Urothelium cell line (cell line): ENCODE data around the gene CTNNA3.

Source experiments
- DNase-seq: peaks from one replicate; pipeline ENCODE4 v3.0.0; 2011; ENCODE audit warnings: low spot score, mixed read lengths
- FAIRE-seq: peaks from 2 replicates; lab custom pipeline; 2011; peaks lifted over from hg19 to GRCh38; lab: Jason Lieb, UNC

CTNNA3 gene

DNA sequence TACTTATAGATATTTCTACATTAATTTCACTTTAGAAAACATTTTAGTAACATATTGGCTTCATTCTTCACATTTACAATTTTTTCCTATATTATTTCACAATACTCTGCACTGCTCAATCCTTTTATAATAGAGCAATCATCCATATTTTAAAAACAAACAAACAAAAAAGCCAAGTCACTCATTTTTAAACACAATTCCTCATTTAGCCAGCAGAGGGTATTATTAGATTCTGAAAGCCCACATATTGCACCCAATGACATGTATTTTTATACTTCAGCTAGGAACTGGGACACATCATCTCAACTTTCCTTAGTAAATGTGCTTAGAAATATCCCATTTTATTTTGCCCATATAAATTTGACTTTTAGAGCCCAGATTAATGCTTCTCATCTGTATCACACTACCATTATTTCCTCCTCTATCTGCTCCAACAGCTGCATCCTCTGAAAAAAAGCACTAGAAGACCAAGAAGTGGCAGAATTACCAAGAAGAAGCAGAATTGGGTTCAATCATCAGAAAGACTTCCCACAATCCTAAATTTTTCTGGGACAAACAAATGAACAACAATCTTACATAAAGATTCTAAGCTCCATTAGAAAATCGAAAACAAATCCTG, 29.5 kb downstream of the CTNNA3 start:
- DNase-seq: peak; percentile 42

DNA sequence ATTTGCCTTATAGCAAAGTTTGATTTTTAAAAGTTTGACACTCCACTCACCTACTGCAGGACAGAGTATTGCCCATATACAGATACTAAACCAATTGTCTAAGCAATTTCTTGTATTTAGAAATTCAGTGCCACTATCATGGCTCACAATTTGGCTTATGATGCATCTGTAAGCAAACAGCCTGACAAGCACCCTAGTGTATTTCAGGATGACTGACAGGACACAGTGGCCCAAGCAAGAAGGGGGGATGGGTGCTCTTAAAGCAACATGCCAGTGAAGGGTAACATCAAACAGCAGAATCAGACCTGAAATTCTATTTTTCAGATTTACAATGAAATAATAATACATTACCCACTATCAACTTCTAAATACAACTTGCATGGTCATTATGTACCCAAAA, 30.5 kb downstream of the CTNNA3 start:
- FAIRE-seq (no peak), DNase-seq (peak; percentile 16)

More for the DNA sequence above, 29.5 kb downstream of the CTNNA3 start:
- no peak for FAIRE-seq

DNA sequence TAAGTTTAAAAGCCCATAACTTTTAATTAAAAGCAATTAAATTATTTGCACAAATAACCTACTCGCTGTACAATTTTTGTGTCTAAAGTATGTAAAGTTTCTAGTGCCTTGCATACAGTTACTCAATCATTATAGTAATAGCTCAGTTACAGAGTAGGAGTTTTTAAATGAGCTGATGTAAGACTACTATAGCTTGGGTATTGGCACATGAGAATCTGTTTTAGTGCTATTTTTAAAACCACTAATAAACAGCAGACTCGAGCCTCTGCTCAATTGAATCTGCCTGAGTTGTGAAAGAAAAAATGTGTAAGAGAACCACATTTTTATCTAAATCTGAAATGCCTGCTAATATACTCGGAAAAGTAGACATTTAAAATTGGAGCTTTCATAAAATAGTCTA, 31.1 kb downstream of the CTNNA3 start:
- FAIRE-seq (no peak), DNase-seq (no peak)

DNA sequence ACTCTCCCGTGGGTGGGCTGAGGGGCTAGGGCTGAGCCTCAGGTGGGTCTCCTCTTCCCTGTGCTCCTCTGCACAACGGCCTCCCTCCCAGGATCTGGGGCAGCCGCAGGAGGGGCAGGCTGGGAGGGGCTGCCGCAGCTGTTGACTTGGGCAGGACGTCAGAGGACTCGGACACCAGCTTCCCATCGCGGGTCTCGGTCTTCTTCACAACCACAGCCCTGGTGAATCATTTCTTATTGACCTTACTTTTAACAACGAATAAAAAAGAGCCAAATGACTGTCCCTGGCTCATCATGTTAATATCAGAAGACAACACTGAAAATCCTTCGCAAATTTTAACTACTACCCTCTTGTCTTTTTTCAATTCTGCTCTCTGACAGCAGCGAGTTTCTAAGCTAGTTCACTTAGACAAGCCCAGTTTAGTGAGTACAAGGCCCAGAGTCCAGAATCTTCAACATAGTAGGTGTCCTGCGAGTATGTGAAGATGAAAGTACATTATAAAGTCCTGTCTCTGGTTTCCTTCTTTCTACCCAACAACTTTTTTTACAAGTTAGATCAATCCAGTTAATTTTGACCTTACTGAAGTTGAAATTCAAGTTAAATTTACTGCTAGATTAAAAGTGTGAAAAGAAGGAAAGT, 32.4 kb downstream of the CTNNA3 start:
- no peak for FAIRE-seq

DNA sequence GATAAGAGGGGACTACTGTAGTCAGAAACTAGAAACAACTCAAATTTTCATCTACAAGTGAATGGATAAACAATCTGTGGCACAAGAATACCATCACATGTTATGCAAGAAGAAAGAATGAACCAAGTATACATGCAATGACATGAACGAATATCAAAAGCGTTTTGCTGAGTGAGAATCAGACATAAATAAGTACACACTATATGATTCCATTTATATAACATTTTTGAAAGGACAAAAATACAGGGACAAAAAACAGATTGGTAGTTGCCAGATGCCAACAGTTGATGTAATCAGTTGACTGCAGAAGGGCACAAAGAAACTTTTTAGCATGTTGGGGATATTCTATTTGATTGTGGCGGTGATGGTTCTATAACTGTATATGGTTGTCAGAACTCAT, 33.6 kb downstream of the CTNNA3 start:
- FAIRE-seq (no peak), DNase-seq (no peak)

More for the DNA sequence above, 32.4 kb downstream of the CTNNA3 start:
- DNase-seq: no peak

DNA sequence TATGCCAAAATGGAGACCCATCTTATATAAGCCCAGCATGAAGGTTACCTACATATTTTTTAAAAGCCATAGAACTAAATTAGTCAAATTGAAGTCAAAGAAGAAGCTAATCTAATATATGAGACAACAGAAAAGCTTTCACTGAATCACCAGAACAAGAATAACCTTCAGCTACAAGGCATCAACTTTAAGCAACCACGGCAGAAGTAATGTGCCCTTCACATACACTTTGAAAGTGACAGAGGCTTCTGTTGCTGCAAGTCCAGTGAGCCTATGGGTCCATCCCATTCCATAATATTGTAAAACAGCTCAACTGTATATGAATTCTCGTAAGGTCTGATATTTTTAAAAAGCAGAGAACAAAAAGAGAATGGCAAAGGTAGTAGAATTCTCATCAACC, 36.5 kb downstream of the CTNNA3 start:
- FAIRE-seq: no peak
- DNase-seq: no peak

DNA sequence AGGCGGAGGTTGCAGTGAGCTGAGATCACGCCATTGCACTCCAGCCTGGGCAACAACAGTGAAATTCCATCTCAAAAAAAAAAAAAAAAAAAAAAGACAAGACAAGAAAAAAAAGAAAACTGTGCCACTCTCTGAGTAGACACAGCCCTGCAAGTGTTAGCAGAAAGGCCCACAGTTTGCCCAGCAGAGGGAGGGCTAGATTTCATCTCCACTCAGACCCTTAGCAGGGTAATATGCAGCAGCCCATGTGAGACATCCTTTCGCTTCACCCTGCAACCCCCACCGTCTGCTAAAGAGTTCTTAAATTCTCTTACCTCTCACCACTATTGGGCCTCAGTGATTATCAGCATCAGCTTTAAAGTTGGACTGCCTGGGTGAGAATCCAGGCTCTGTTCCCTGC, 38.2 kb downstream of the CTNNA3 start:
- DNase-seq (no peak), FAIRE-seq (no peak)

DNA sequence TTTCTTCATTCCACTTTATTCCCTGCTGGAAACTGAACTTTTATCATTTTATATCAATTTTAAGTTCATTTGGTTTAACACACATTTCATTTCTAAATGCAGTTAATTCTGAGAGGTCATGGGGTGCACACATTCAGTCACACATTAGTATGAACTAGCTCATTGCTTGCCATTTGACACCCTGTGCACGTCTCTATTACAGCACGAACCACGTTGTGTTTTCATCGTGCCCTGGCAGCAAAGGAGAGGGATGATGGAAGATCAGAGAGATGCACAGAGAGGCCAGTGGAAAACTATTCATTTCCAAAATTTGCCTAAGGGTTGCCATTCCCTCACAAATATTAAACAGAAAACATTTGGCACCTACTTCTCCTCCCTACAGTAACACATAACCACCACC, 45.4 kb downstream of the CTNNA3 start:
- FAIRE-seq (no peak), DNase-seq (no peak)

DNA sequence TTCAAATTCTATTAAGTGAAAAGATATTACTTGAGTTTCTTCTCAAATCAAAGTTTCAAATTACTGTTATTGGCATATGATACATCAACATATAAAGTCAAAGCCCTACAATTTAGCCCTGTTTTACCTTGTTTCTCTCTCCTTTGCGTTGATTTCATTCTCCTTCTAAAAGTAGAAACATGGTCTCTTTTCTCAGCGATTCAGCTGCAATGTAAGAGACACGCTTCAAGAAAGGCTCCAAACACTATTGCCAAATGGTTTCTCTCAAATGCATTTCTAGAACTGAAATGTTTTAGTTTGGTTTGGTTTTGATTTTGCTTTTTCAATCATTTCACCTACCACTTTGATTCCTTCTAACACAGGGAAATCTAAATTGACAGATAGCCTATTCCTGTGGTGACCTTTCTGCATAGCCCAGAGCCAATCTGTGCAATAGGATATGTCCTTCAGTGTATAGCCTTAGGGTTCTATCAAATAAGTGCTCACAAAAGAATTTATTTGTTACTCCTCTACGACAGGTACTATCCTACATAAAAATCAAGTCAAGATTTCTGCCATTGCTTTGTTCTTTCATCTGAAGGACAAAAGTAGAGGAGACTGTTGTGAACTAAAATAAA, 47.3 kb downstream of the CTNNA3 start:
- FAIRE-seq (no peak), DNase-seq (no peak)

DNA sequence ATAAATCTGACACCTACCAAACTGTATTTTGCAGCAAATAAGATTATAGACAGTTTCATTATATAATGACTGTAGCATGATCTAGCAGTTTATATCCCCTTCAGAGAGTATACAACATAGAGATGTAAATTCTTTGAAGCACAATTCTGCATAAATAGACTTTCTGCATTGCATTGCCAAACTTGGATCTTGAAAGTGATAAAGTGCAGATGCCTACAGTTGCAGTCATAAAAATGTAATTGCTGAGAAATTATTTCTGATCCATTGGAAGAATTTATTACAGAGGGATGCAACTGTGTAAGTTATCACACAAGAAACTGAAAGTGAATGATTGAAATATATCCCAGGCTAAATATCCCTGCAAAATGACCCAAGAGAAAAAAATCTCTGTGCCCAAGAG, 65.1 kb downstream of the CTNNA3 start:
- DNase-seq: no peak
- no peak for FAIRE-seq

DNA sequence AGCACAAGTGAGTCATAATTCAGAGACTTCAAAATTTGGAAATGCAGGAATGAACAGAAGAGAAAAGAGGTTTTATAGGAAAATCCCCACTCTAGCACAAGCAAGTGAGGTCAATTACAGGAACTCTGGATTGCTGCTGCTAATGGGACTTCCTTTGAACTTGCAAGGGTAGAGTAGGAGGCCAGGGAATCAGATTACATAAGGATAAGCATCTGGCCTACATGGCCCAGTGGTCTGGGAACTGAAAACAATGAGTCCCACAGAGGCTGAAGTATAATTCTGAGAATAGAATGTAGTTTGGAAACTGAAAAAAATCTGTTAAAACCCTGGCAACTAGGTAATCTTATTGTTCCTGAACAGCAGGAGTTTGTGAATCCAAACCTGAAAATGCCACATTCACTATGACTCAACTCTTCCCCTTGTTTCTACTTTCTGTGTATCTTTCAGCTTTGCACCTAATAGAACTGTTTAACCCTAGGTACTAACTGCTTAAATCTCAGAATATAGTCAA, 66.5 kb downstream of the CTNNA3 start:
- FAIRE-seq (no peak), DNase-seq (peak; percentile 43)

DNA sequence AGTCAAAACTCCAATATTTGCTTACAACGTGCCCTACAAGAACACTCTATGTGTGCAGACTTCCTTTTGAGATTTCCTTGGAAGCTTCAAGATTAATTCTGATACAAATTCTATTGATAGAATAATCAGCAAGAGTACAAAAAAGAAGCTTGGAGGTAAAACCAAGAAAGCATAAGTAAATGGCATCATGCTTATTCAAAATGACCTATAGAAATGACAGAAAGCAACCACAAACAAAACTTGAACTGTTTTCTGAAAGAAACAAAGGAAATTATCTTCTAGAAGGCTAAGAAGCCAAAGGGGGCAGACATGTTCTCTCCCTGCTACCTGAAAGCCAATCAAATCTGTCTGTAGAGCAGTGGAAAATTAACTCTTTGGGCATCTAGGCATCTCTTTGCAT, 73.0 kb downstream of the CTNNA3 start:
- FAIRE-seq: no peak
- no peak for DNase-seq

DNA sequence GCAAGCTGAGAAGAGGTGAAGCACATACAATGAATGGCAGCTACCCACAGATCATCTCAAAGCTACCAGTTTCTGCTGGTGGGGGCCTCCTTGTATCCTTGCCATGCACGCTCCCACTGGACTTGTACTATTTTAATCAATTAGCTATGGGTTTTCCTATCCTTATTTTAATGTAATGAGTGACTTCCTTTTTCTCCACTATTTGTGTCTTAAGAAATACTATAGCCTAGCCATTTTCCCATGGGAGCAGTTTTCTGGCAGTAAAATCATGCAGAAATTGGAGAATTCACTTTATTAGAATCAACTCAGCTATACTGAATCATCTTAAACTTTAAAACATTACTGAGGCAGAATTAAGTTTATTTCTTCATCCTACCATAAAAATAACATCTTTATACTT, 73.5 kb downstream of the CTNNA3 start:
- FAIRE-seq: no peak
- no peak for DNase-seq

DNA sequence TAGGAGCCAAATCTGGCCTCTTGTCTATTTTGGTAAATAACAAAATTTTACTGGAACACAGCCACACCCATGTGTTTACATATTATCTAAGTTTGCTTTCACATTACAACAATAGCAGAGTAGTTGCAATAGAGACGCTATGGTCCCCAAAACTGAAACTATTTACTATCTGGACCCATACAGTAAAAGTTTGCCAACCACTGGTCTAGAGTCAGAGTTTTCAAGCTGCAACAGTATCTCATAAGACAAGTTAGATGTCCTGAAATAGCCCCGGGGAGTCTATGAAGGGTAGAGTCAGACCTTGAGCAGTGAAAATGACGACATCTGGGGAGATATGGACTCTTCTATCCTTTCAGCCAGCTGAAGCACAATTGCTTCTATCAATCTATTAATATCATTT, 74.2 kb downstream of the CTNNA3 start:
- no peak for FAIRE-seq
- no peak for DNase-seq

DNA sequence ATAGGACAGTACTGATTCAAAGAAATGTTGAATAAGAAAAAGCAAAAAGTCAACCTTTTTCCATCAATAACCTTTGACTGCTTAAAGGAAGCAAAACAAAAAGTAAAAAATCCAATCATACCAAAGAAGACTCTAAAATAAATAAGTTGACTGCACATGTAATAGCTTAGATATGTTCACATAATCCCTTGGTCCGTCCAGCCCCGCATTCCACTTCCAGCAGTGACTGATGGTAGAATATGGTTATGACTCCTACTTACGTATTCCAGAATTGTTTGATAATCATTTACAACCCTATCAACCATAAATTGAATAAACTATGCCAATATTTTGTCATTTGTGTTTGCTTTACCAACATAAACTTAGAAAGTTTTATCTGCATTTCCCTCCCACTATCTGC, 77.9 kb downstream of the CTNNA3 start:
- DNase-seq (no peak), FAIRE-seq (no peak)

DNA sequence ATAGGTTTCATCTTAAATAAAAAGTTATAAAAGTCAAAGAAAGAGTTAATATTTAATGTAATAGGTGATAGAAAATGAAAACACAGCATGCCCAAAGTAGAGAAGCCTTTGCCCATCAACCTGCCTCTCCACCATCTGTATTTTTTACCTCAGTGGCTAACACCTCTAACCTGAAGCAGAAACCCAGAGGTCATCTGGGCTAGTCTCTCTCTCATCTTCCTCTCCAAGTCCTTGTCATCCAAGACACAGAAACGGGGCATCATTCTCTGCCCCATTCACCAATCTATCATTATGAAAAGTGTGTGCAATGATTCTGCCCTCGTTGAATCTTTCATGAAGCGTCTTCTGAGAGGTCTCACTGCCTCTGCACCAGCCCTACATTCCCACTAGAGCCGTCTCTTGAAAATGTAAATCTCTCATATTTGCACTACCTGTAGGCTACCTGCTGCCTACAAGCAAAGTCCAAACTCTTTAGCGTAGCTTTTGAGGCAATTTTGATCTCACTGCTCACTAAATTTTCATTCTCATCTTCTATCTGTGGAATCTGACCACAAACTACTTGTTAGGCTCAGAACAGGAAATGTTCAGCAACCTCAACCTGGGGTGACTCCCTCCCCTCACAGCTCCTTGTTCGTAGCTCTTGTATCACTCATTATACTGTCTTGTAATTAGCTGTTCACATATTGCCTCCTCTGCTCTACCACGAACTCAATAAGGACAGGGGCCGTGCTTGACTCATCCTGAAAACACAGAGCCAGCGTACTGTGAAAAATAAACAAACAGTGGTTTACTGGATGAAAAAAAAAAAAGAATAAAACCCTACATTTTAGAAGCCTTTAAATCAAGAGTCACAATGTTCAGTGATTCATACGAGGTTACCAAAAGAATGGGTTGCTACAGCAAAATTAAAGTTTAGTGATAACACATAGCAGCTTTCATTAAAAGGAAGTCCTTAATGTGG, 83.1 kb downstream of the CTNNA3 start:
- peak; percentile 65 for DNase-seq
- no peak for FAIRE-seq

DNA sequence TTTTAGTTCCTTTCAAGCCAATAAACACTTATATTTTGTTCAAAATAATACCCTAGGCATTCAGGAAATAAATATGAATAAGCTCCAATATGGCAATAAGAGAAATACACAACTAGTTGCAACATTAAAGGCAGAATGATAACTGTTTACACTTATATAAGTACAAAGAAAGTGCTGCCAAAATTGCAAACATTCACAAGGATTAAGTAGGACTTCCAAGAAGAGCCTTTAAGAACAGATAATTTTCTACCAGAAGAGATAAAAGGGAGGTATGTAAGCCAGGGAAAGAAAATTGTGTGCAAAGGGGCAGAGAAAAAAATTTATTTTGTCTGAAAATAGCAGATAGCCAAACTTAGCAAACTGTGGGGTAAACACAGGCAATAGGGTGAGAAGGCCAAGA, 83.8 kb downstream of the CTNNA3 start:
- no peak for FAIRE-seq

DNA sequence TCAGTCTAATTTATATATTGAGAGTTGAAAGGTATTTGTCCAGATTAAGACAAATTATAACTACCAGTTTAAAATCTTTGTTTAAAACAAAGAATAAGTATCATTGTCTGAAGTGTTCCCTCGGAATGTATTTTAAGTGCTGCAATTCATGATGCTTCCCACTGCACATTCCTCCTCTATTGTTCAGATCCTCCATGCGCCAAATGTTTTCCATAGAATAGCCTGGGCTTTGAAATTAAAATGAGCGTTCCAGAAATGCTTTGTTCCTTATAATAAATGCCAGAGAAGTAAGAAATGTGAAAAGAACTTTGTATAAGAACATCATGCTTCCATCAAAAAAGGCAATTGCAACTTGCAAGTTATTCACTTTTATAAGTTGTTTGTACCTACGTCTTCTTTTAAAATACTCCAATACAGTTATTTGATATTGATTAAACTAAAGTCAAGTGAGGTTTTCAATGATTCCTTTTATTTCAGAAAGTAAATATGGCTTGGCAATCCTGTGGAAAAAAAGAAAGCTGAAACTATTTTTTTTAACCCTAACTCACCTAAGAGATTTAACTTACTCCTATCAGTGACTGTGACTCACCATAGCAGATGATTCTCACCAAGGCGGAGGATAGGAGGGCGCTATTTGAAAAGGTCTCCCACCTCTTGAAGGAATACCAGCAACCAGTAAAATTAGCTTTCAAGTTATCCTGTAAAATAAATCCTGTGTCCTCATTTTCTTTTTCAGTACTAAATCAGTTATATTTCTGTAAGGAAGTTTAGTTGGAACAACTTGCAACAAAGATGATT, 85.8 kb downstream of the CTNNA3 start:
- DNase-seq (peak; percentile 37), FAIRE-seq (peak; percentile 50)

More for the DNA sequence above, 83.8 kb downstream of the CTNNA3 start:
- no peak for DNase-seq

DNA sequence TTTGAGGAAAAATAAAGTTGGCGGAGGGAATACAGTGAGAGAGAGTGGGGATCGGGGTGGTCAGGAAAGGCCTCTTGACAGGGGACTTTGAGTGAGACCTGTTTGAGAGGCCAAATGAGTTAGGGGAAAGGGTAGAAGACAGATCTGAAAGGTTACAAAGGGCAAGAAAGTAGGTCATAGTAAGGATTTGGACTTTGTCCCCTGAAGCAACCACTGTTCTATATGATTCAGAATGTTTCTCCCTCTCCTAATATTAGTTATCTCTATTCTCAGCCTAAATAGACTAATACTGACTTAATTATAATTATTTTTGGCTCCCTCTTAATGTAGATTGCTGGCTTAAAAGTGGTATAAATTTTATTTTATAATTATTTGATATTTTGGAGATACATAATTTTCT, 88.0 kb downstream of the CTNNA3 start:
- FAIRE-seq: no peak
- DNase-seq: no peak

DNA sequence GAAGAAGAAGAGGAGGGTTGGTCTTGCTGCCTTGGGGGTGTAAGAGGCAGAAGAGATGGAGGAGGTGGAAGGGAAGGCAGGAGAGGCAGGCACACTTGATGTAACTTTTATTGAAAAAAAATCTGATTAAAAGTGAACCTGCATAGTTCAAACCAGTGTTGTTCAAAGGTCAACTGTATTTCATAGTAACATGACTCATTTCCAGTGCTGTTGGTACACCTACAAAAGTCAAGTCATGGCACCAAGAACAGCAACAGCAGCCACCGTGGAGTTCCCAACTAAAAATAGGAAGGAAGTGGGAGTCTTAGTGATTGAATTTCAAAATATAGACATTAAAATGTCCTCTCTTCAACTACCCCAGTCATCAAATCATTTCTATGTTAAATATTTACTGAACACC, 88.5 kb downstream of the CTNNA3 start:
- FAIRE-seq: peak; percentile 20
- DNase-seq: peak; percentile 33
